GM23338 (cell line): Measurements from ENCODE around the gene RMND5A. TPM values are rescaled to one million over a fixed set of nuclear protein-coding genes. Genes with fewer than 3 reads are reported as not detected.

Source experiments
- ATAC-seq: fragments of 200-7000 bp; cut with Tn5 transposase; 3 replicates; pipeline ENCODE4 v1.9.1; 2020
- DNase-seq: peaks from one replicate; pipeline ENCODE4 v3.0.0-alpha.2; 2015; ENCODE audit warnings: low spot score
- H2AFZ ChIP-seq: fragments of 200-600 bp; sonication (generic); 2 replicates; pipeline ENCODE4 v1.8.0; 2016; ENCODE audit warnings: antibody characterized with exemption, mild to moderate bottlenecking, moderate library complexity
- H3F3A ChIP-seq: fragments of 200-600 bp; sonication (generic); replicated peaks from 2 replicates; pipeline ENCODE4 v1.8.0; 2017; ENCODE audit warnings: antibody characterized with exemption, mixed run types, low read depth
- H3K27ac ChIP-seq: fragments of 200-600 bp; sonication (generic); 2 replicates; pipeline ENCODE4 v1.6.1; 2016; ENCODE audit warnings: low read depth
- H3K27me3 ChIP-seq: fragments of 200-600 bp; sonication (generic); 2 replicates; pipeline ENCODE4 v1.8.0; 2016; ENCODE audit warnings: mild to moderate bottlenecking, mixed run types, moderate library complexity; ENCODE audit not compliant: insufficient read depth
- H3K36me3 ChIP-seq: fragments of 200-600 bp; sonication (generic); 2 replicates; pipeline ENCODE4 v1.8.0; 2016; ENCODE audit warnings: mild to moderate bottlenecking; ENCODE audit not compliant: insufficient read depth
- H3K4me1 ChIP-seq: fragments of 200-600 bp; sonication (generic); 2 replicates; pipeline ENCODE4 v1.8.0; 2016; ENCODE audit warnings: mild to moderate bottlenecking, moderate library complexity; ENCODE audit not compliant: insufficient read depth
- H3K4me2 ChIP-seq: fragments of 200-600 bp; sonication (generic); 2 replicates; pipeline ENCODE4 v1.7.1; 2017; ENCODE audit warnings: mixed run types
- H3K4me3 ChIP-seq: fragments of 200-600 bp; sonication (generic); 2 replicates; pipeline ENCODE4 v1.6.1; 2016; ENCODE audit warnings: mixed run types
- H3K79me2 ChIP-seq: fragments of 200-600 bp; sonication (generic); replicated peaks from 2 replicates; pipeline ENCODE4 v1.8.0; 2017; ENCODE audit warnings: mild to moderate bottlenecking; ENCODE audit not compliant: insufficient read depth
- H3K9me2 ChIP-seq: fragments of 200-600 bp; sonication (generic); 2 replicates; pipeline ENCODE4 v1.8.0; 2017; ENCODE audit not compliant: insufficient read depth
- H4K20me1 ChIP-seq: fragments of 200-600 bp; sonication (generic); replicated peaks from 2 replicates; pipeline ENCODE4 v1.8.0; 2017; ENCODE audit warnings: mild to moderate bottlenecking; ENCODE audit not compliant: insufficient read depth
- H3K27ac Mint-ChIP-seq: 2 replicates; pipeline ENCODE4 v1.8.0; 2020; ENCODE audit warnings: inconsistent platforms, mild to moderate bottlenecking, moderate library complexity, mixed read lengths
- H3K27me3 Mint-ChIP-seq: 3 replicates; pipeline ENCODE4 v1.8.0; 2022; ENCODE audit warnings: low read depth, mild to moderate bottlenecking, moderate library complexity, mixed read lengths, inconsistent platforms; ENCODE audit not compliant: insufficient read depth, poor library complexity
- H3K36me3 Mint-ChIP-seq: 3 replicates; pipeline ENCODE4 v1.8.0; 2021; ENCODE audit warnings: low read depth, mild to moderate bottlenecking, inconsistent platforms, moderate library complexity, mixed read lengths
- H3K4me1 Mint-ChIP-seq: 3 replicates; pipeline ENCODE4 v1.8.0; 2020; ENCODE audit warnings: mild to moderate bottlenecking, inconsistent platforms, mixed read lengths
- H3K4me3 Mint-ChIP-seq: 3 replicates; pipeline ENCODE4 v1.8.0; 2021; ENCODE audit warnings: moderate library complexity, mild to moderate bottlenecking, inconsistent platforms, mixed read lengths
- H3K9me3 Mint-ChIP-seq: 3 replicates; pipeline ENCODE4 v1.8.0; 2020; ENCODE audit warnings: moderate library complexity, mild to moderate bottlenecking, inconsistent platforms, mixed read lengths
- EZH2phosphoT487 ChIP-seq: fragments of 200-600 bp; sonication (generic); IDR thresholded peaks from one replicate; pipeline ENCODE4 v1.8.1; 2018; ENCODE audit warnings: antibody characterized with exemption; ENCODE audit not compliant: unreplicated experiment
- NANOG ChIP-seq: IDR thresholded peaks from 2 replicates; pipeline ENCODE4 v1.6.1; 2016; ENCODE audit warnings: antibody characterized with exemption, borderline replicate concordance
- POLR2AphosphoS5 ChIP-seq: IDR thresholded peaks from 2 replicates; pipeline ENCODE4 v1.6.1; 2016; ENCODE audit warnings: antibody characterized with exemption, low read depth
- STAT1 ChIP-seq: IDR thresholded peaks from one replicate; pipeline ENCODE4 v1.6.1; 2016; ENCODE audit warnings: antibody characterized with exemption; ENCODE audit not compliant: unreplicated experiment
- ZNF114 ChIP-seq: fragments of 250-450 bp; sonication (Bioruptor Pico); IDR thresholded peaks from 2 replicates; pipeline ENCODE4 v1.5.0; 2020; ENCODE audit warnings: mild to moderate bottlenecking, moderate library complexity
- polyA plus RNA-seq: library from polyadenylated mRNA; unstranded; fragments of >200 nt; fragmentation: Nextera tagmentation; extraction: Ambion mirVana; gene quantifications from 2 replicates; pipeline ENCODE4 v1.2.1, GENCODE V29; 2016
- total RNA-seq: library from RNA; depleted of rRNA; stranded (reverse); fragments of >200 nt; shearing (Covaris generic); gene quantifications from 2 replicates; pipeline ENCODE4 v1.2.3, GENCODE V29; 2014
- TF ChIP-seq, protein P1 (sequence below), 2 experiments: fragments of 200-600 bp in 1 of 2; sonication (generic) in 1 of 2; conservative IDR thresholded peaks; 2 replicates each; pipeline versions ENCODE4 v1.5.1 to v1.6.1; 2016 to 2017; ENCODE audit warnings: antibody characterized with exemption in 2 of 2, low read depth in 2 of 2, mild to moderate bottlenecking in 2 of 2, moderate library complexity in 1 of 2
- TF ChIP-seq, protein P2 (sequence below): IDR thresholded peaks from one replicate; pipeline ENCODE4 v1.6.1; 2018; ENCODE audit warnings: antibody characterized with exemption; ENCODE audit not compliant: unreplicated experiment
- TF ChIP-seq, protein P3 (sequence below): IDR thresholded peaks from 2 replicates; pipeline ENCODE4 v1.6.1; 2016; ENCODE audit warnings: antibody characterized with exemption
- TF ChIP-seq, protein P4 (sequence below): fragments of 250-450 bp; sonication (Bioruptor Pico); IDR thresholded peaks from 2 replicates; pipeline ENCODE4 v1.5.0; 2020; ENCODE audit warnings: mild to moderate bottlenecking, moderate library complexity

The RMND5A gene
- total and polyA plus RNA-seq, 2 experiments from 2014 or later, result 24.0 to 87.9 TPM

DNA sequence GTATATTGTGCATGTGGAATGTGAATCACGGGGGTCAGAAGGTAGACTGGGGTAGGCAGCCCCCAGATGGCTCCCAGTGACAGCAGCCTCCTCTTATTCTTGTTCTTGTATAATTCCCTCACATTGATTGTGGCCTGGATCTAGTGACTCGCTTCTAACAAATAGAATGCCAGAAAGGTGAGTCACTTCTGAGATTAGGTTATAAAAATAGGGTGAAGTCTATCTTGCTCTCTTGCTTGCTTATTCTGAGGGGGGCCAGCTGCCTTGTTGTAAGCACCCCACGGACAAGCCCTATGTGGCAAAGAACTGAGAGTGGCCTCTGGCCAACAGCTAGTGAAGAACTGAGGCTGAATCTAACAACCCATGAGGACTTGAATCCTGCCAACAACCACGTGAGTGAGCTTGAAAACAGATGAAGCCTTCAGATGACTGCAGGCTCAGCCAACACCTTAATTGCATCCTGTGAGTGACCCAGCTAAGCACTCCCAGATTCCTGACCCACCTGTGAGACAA is 15.6 kb upstream of the RMND5A start (continued):
- TF ChIP-seq, protein P1, sequence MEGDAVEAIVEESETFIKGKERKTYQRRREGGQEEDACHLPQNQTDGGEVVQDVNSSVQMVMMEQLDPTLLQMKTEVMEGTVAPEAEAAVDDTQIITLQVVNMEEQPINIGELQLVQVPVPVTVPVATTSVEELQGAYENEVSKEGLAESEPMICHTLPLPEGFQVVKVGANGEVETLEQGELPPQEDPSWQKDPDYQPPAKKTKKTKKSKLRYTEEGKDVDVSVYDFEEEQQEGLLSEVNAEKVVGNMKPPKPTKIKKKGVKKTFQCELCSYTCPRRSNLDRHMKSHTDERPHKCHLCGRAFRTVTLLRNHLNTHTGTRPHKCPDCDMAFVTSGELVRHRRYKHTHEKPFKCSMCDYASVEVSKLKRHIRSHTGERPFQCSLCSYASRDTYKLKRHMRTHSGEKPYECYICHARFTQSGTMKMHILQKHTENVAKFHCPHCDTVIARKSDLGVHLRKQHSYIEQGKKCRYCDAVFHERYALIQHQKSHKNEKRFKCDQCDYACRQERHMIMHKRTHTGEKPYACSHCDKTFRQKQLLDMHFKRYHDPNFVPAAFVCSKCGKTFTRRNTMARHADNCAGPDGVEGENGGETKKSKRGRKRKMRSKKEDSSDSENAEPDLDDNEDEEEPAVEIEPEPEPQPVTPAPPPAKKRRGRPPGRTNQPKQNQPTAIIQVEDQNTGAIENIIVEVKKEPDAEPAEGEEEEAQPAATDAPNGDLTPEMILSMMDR (conservative IDR thresholded peaks at IDR 0.05; ENCODE audit: low read depth in 2 of 2), result no peak
- no peak for TF ChIP-seq EZH2phosphoT487
- TF ChIP-seq, protein P2, sequence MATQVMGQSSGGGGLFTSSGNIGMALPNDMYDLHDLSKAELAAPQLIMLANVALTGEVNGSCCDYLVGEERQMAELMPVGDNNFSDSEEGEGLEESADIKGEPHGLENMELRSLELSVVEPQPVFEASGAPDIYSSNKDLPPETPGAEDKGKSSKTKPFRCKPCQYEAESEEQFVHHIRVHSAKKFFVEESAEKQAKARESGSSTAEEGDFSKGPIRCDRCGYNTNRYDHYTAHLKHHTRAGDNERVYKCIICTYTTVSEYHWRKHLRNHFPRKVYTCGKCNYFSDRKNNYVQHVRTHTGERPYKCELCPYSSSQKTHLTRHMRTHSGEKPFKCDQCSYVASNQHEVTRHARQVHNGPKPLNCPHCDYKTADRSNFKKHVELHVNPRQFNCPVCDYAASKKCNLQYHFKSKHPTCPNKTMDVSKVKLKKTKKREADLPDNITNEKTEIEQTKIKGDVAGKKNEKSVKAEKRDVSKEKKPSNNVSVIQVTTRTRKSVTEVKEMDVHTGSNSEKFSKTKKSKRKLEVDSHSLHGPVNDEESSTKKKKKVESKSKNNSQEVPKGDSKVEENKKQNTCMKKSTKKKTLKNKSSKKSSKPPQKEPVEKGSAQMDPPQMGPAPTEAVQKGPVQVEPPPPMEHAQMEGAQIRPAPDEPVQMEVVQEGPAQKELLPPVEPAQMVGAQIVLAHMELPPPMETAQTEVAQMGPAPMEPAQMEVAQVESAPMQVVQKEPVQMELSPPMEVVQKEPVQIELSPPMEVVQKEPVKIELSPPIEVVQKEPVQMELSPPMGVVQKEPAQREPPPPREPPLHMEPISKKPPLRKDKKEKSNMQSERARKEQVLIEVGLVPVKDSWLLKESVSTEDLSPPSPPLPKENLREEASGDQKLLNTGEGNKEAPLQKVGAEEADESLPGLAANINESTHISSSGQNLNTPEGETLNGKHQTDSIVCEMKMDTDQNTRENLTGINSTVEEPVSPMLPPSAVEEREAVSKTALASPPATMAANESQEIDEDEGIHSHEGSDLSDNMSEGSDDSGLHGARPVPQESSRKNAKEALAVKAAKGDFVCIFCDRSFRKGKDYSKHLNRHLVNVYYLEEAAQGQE, result no peak
- TF ChIP-seq, protein P3, sequence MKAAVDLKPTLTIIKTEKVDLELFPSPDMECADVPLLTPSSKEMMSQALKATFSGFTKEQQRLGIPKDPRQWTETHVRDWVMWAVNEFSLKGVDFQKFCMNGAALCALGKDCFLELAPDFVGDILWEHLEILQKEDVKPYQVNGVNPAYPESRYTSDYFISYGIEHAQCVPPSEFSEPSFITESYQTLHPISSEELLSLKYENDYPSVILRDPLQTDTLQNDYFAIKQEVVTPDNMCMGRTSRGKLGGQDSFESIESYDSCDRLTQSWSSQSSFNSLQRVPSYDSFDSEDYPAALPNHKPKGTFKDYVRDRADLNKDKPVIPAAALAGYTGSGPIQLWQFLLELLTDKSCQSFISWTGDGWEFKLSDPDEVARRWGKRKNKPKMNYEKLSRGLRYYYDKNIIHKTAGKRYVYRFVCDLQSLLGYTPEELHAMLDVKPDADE, result no peak
- TF ChIP-seq STAT1, result no peak

DNA sequence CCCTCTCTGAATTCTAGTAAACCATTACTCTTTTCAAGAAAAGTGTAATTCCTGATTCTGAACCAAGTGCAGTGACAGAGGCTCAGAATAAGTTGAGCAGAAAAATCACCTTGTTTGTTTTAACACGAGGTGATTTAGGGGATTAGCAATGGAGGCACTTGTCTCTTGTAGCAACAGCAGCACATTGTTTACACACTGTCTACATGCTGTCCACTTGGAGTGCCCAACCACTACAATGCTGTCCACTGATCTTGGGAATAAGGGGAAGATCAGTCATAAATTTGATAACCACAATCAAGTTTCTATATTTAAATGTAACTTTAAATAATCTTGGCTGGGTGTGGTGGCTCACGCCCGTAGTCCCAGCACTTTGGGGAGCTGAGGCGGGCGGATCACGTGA is 13.9 kb upstream of the RMND5A start:
- no peaks in the 10 kb centered on the region for H3K27me3 Mint-ChIP-seq
- H3K36me3 Mint-ChIP-seq, result peaks cover 3% of the 10 kb centered on the region; the same call in 1 of the 3 replicates
- no peaks in the 10 kb centered on the region for H3K9me2 ChIP-seq
- TF ChIP-seq POLR2AphosphoS5, result no peak
- no peak for TF ChIP-seq NANOG
- no peak for TF ChIP-seq STAT1
- no peak for TF ChIP-seq ZNF114 (CRISPR knock-in tag)
- TF ChIP-seq, protein P4, sequence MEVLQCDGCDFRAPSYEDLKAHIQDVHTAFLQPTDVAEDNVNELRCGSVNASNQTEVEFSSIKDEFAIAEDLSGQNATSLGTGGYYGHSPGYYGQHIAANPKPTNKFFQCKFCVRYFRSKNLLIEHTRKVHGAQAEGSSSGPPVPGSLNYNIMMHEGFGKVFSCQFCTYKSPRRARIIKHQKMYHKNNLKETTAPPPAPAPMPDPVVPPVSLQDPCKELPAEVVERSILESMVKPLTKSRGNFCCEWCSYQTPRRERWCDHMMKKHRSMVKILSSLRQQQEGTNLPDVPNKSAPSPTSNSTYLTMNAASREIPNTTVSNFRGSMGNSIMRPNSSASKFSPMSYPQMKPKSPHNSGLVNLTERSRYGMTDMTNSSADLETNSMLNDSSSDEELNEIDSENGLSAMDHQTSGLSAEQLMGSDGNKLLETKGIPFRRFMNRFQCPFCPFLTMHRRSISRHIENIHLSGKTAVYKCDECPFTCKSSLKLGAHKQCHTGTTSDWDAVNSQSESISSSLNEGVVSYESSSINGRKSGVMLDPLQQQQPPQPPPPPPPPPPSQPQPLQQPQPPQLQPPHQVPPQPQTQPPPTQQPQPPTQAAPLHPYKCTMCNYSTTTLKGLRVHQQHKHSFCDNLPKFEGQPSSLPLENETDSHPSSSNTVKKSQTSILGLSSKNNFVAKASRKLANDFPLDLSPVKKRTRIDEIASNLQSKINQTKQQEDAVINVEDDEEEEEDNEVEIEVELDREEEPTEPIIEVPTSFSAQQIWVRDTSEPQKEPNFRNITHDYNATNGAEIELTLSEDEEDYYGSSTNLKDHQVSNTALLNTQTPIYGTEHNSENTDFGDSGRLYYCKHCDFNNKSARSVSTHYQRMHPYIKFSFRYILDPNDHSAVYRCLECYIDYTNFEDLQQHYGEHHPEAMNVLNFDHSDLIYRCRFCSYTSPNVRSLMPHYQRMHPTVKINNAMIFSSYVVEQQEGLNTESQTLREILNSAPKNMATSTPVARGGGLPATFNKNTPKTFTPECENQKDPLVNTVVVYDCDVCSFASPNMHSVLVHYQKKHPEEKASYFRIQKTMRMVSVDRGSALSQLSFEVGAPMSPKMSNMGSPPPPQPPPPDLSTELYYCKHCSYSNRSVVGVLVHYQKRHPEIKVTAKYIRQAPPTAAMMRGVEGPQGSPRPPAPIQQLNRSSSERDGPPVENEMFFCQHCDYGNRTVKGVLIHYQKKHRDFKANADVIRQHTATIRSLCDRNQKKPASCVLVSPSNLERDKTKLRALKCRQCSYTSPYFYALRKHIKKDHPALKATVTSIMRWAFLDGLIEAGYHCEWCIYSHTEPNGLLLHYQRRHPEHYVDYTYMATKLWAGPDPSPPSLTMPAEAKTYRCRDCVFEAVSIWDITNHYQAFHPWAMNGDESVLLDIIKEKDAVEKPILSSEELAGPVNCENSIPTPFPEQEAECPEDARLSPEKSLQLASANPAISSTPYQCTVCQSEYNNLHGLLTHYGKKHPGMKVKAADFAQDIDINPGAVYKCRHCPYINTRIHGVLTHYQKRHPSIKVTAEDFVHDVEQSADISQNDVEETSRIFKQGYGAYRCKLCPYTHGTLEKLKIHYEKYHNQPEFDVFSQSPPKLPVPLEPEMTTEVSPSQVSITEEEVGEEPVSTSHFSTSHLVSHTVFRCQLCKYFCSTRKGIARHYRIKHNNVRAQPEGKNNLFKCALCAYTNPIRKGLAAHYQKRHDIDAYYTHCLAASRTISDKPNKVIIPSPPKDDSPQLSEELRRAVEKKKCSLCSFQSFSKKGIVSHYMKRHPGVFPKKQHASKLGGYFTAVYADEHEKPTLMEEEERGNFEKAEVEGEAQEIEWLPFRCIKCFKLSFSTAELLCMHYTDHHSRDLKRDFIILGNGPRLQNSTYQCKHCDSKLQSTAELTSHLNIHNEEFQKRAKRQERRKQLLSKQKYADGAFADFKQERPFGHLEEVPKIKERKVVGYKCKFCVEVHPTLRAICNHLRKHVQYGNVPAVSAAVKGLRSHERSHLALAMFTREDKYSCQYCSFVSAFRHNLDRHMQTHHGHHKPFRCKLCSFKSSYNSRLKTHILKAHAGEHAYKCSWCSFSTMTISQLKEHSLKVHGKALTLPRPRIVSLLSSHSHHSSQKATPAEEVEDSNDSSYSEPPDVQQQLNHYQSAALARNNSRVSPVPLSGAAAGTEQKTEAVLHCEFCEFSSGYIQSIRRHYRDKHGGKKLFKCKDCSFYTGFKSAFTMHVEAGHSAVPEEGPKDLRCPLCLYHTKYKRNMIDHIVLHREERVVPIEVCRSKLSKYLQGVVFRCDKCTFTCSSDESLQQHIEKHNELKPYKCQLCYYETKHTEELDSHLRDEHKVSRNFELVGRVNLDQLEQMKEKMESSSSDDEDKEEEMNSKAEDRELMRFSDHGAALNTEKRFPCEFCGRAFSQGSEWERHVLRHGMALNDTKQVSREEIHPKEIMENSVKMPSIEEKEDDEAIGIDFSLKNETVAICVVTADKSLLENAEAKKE (CRISPR knock-in tag), result no peak
- TF ChIP-seq, protein P1 (conservative IDR thresholded peaks at IDR 0.05; ENCODE audit: low read depth in 2 of 2), result no peak

More for the DNA sequence above, 13.9 kb upstream of the RMND5A start:
- Histone ChIP-seq H3K27me3 (no peaks in the 10 kb centered on the region), H3K36me3 (no peaks in the 10 kb centered on the region), H2AFZ (no peak overlapping the region), H3K4me2 (no peak overlapping the region), H3K79me2 (no peaks in the 10 kb centered on the region), H3K4me3 (no peak overlapping the region), H3K4me1 (no peaks in the 10 kb centered on the region), H3F3A (no peaks in the 10 kb centered on the region), H4K20me1 (no peaks in the 10 kb centered on the region), H3K27ac (no peak overlapping the region)
- H3K4me3 Mint-ChIP-seq, result no peak overlapping the region
- DNase-seq (no peak), ATAC-seq (no peak)
- H3K4me1 Mint-ChIP-seq, result no peaks in the 10 kb centered on the region
- peaks cover 17% of the 10 kb centered on the region for H3K9me3 Mint-ChIP-seq
- no peak overlapping the region for H3K27ac Mint-ChIP-seq
